Naive thymus-derived CD4-positive, alpha-beta T cell (primary cell): ENCODE data around the gene RBMS3. TPM values are rescaled to one million over a fixed set of nuclear protein-coding genes. Genes with fewer than 3 reads are reported as not detected.

Source experiments
- ATAC-seq: fragments of 150-1000 bp; cut with Tn5 transposase; 2 replicates; pipeline ENCODE4 v1.10.0; 2021; ENCODE audit warnings: mild to moderate bottlenecking, moderate library complexity
- CTCF ChIA-PET: fragments of 350-600 bp; sonication (Branson Sonifier 250); formaldehyde crosslinking; loops from one replicate; lab custom pipeline; 2021; ENCODE audit warnings: antibody characterized with exemption; lab: Charles Lee
- POLR2A ChIA-PET: fragments of 350-600 bp; sonication (Branson Sonifier 250); formaldehyde crosslinking; loops from one replicate; lab custom pipeline; 2021; ENCODE audit warnings: antibody characterized with exemption, inconsistent platforms; lab: Charles Lee
- DNase-seq, 9 donors: peaks; one replicate each; pipeline versions ENCODE4 v3.0.0 to v3.0.0-alpha.2; 2020 to 2022; ENCODE audit warnings: mixed read lengths in 1 of 9
- H3K27ac ChIP-seq: one replicate; pipeline ENCODE4 v1.7.0; 2013; ENCODE audit warnings: mild to moderate bottlenecking, low read depth, low read length, moderate library complexity
- H3K27me3 ChIP-seq, 2 donors: one replicate each; pipeline ENCODE4 v1.7.0; 2013; ENCODE audit warnings: low read length in 2 of 2, mild to moderate bottlenecking in 2 of 2, moderate library complexity in 2 of 2; ENCODE audit not compliant: control insufficient read depth in 2 of 2, insufficient read depth in 2 of 2
- H3K36me3 ChIP-seq, 3 experiments: 1 replicate in 2 of 3; 2 replicates in 1 of 3; pipeline ENCODE4 v1.7.0; 2013; ENCODE audit warnings: low read length in 3 of 3, mild to moderate bottlenecking in 3 of 3, moderate library complexity in 1 of 3; ENCODE audit not compliant: insufficient read depth in 3 of 3, control insufficient read depth in 2 of 3
- H3K4me1 ChIP-seq, 2 donors: one replicate each; pipeline ENCODE4 v1.7.0; 2013; ENCODE audit warnings: low read length in 2 of 2, mild to moderate bottlenecking in 2 of 2, moderate library complexity in 1 of 2; ENCODE audit not compliant: control insufficient read depth in 2 of 2, insufficient read depth in 2 of 2
- H3K4me3 ChIP-seq: 2 replicates; pipeline ENCODE4 v1.7.0; 2013; ENCODE audit warnings: mild to moderate bottlenecking, low read length
- H3K9me3 ChIP-seq, 3 experiments: 1 replicate in 2 of 3; 2 replicates in 1 of 3; pipeline ENCODE4 v1.7.0; 2013; ENCODE audit warnings: low read length in 3 of 3; ENCODE audit not compliant: control insufficient read depth in 2 of 3
- H3K27ac Mint-ChIP-seq, 9 donors: one replicate each; pipeline ENCODE4 v1.8.0; 2020 to 2022; ENCODE audit warnings: mixed read lengths in 9 of 9, mild to moderate bottlenecking in 8 of 9, moderate library complexity in 5 of 9, inconsistent platforms in 2 of 9
- H3K27me3 Mint-ChIP-seq, 5 donors: one replicate each; pipeline ENCODE4 v1.8.0; 2021 to 2022; ENCODE audit warnings: mixed read lengths in 5 of 5, mild to moderate bottlenecking in 1 of 5
- H3K36me3 Mint-ChIP-seq, 5 donors: one replicate each; pipeline ENCODE4 v1.8.0; 2020 to 2022; ENCODE audit warnings: mixed read lengths in 5 of 5, mild to moderate bottlenecking in 3 of 5, inconsistent platforms in 1 of 5
- H3K4me1 Mint-ChIP-seq, 7 donors: one replicate each; pipeline ENCODE4 v1.8.0; 2020 to 2022; ENCODE audit warnings: mixed read lengths in 7 of 7, mild to moderate bottlenecking in 3 of 7, inconsistent platforms in 1 of 7
- H3K4me3 Mint-ChIP-seq, 10 donors: one replicate each; pipeline ENCODE4 v1.8.0; 2020 to 2022; ENCODE audit warnings: mild to moderate bottlenecking in 10 of 10, mixed read lengths in 10 of 10, moderate library complexity in 6 of 10, inconsistent platforms in 2 of 10
- H3K9me3 Mint-ChIP-seq, 11 donors: one replicate each; pipeline ENCODE4 v1.8.0; 2020 to 2022; ENCODE audit warnings: mixed read lengths in 11 of 11, mild to moderate bottlenecking in 4 of 11, inconsistent platforms in 1 of 11, moderate library complexity in 1 of 11
- intact Hi-C, 2 donors: fragments of 100-400 bp; cut with micrococcal nuclease; formaldehyde crosslinking; loops; one replicate each; pipeline ENCODE4 v1.15.1; 2023
- polyA plus RNA-seq, 2 donors: library from polyadenylated mRNA; unstranded; fragments of 300-500 nt; fragmentation: Illumina TruSeq; gene quantifications; one replicate each; pipeline ENCODE4 v1.2.3, GENCODE V29; 2021
- total RNA-seq, 6 experiments: library from RNA in 5 of 6; stranded (reverse) in 5 of 6; gene quantifications; 1 replicate in 5 of 6; 2 replicates in 1 of 6; pipeline ENCODE4 v1.2.3 and lab custom pipeline; 2021 to 2026

Gene RBMS3
- total and polyA plus RNA-seq, 7 experiments from 2014 or later = 0.15 to 4.9 (median 0.49) TPM

GRCh38 chr3:29478611-29479010, 197.7 kb downstream of the RBMS3 start:
- Mint-ChIP-seq H3K4me3 (no peak overlapping the region), H3K27ac (no peak overlapping the region), H3K4me1 (no peaks in the 10 kb centered on the region), H3K27me3 (peaks cover 0 to 5% (median 0%) of the 10 kb centered on the region in 5 donors), H3K36me3 (no peaks in the 10 kb centered on the region), H3K9me3 (no peaks in the 10 kb centered on the region)
- Histone ChIP-seq H3K4me1 (no peaks in the 10 kb centered on the region), H3K9me3 (no peaks in the 10 kb centered on the region), H3K27ac (no peak overlapping the region), H3K4me3 (no peak overlapping the region), H3K36me3 (no peaks in the 10 kb centered on the region), H3K27me3 (no peaks in the 10 kb centered on the region)
- DNase-seq (no peak), ATAC-seq (no peak)
- CTCF ChIA-PET = no interaction called here
- POLR2A ChIA-PET = no interaction called here
- intact Hi-C loops = no loop called here

GRCh38 chr3:29481249-29481648, 200.4 kb downstream of the RBMS3 start:
- H3K9me3 Mint-ChIP-seq = no peaks in the 10 kb centered on the region
- Histone ChIP-seq H3K27ac (no peak overlapping the region), H3K36me3 (no peaks in the 10 kb centered on the region), H3K27me3 (no peaks in the 10 kb centered on the region), H3K4me1 (no peaks in the 10 kb centered on the region), H3K4me3 (no peak overlapping the region), H3K9me3 (no peaks in the 10 kb centered on the region)
- DNase-seq (no peak), ATAC-seq (no peak)
- no peak overlapping the region for H3K27ac Mint-ChIP-seq
- no peaks in the 10 kb centered on the region for H3K27me3 Mint-ChIP-seq
- no peaks in the 10 kb centered on the region for H3K36me3 Mint-ChIP-seq
- H3K4me1 Mint-ChIP-seq = no peaks in the 10 kb centered on the region
- CTCF ChIA-PET = no interaction called here
- intact Hi-C loops = no loop called here
- POLR2A ChIA-PET = no interaction called here
- H3K4me3 Mint-ChIP-seq = no peak overlapping the region

- ChIA-PET POLR2A (no interaction called here), CTCF (no interaction called here)
- Mint-ChIP-seq H3K4me1 (no peaks in the 10 kb centered on the region), H3K4me3 (no peak overlapping the region), H3K27me3 (peaks cover 0 to 3% (median 0%) of the 10 kb centered on the region in 5 donors), H3K36me3 (no peaks in the 10 kb centered on the region), H3K9me3 (no peaks in the 10 kb centered on the region), H3K27ac (no peak overlapping the region)
- ATAC-seq (no peak), DNase-seq (no peak)
- Histone ChIP-seq H3K4me1 (no peaks in the 10 kb centered on the region), H3K4me3 (no peak overlapping the region), H3K27me3 (no peaks in the 10 kb centered on the region), H3K36me3 (no peaks in the 10 kb centered on the region), H3K27ac (no peak overlapping the region), H3K9me3 (no peaks in the 10 kb centered on the region)
- intact Hi-C loops = no loop called here
Observed at GRCh38 chr3:29481969-29482767, 201.3 kb downstream of the RBMS3 start.

GRCh38 chr3:29484633-29485032, 203.8 kb downstream of the RBMS3 start:
- intact Hi-C loops = no loop called here
- no peak overlapping the region for H3K4me3 Mint-ChIP-seq
- H3K9me3 Mint-ChIP-seq = peaks cover 0 to 2% (median 0%) of the 10 kb centered on the region in 11 donors
- H3K4me1 Mint-ChIP-seq = no peaks in the 10 kb centered on the region
- no peaks in the 10 kb centered on the region for H3K36me3 Mint-ChIP-seq
- Histone ChIP-seq H3K9me3 (no peaks in the 10 kb centered on the region), H3K4me3 (no peak overlapping the region), H3K27me3 (no peaks in the 10 kb centered on the region), H3K4me1 (no peaks in the 10 kb centered on the region), H3K36me3 (no peaks in the 10 kb centered on the region), H3K27ac (no peak overlapping the region)
- H3K27ac Mint-ChIP-seq = no peak overlapping the region
- CTCF ChIA-PET = no interaction called here
- ATAC-seq (no peak), DNase-seq (no peak)
- H3K27me3 Mint-ChIP-seq = peaks cover 0 to 4% (median 0%) of the 10 kb centered on the region in 5 donors
- POLR2A ChIA-PET = no interaction called here

- no peaks in the 10 kb centered on the region for H3K4me1 ChIP-seq
- no peak overlapping the region for H3K27ac ChIP-seq
- no peak for ATAC-seq
- no peak for DNase-seq
- no peak overlapping the region for H3K4me3 ChIP-seq
- no peaks in the 10 kb centered on the region for H3K9me3 ChIP-seq
- no peak overlapping the region for H3K4me3 Mint-ChIP-seq
- intact Hi-C loops = no loop called here
- H3K27ac Mint-ChIP-seq = no peak overlapping the region
- ChIA-PET CTCF (no interaction called here), POLR2A (no interaction called here)
- no peaks in the 10 kb centered on the region for H3K4me1 Mint-ChIP-seq
- H3K36me3 ChIP-seq = no peaks in the 10 kb centered on the region
- peaks cover 0 to 6% (median 2%) of the 10 kb centered on the region in 11 donors for H3K9me3 Mint-ChIP-seq
- H3K36me3 Mint-ChIP-seq = no peaks in the 10 kb centered on the region
- H3K27me3 ChIP-seq = no peaks in the 10 kb centered on the region
- H3K27me3 Mint-ChIP-seq = peaks cover 0 to 4% (median 0%) of the 10 kb centered on the region in 5 donors
Observed at GRCh38 chr3:29486096-29486495, 205.2 kb downstream of the RBMS3 start.

GRCh38 chr3:29486917-29487316, 206.0 kb downstream of the RBMS3 start:
- H3K4me3 ChIP-seq = no peak overlapping the region
- ATAC-seq = no peak
- H3K27me3 ChIP-seq = no peaks in the 10 kb centered on the region
- no peak overlapping the region for H3K27ac ChIP-seq
- DNase-seq = no peak
- no peaks in the 10 kb centered on the region for H3K9me3 ChIP-seq
- H3K4me1 ChIP-seq = no peaks in the 10 kb centered on the region
- intact Hi-C loops = no loop called here
- Mint-ChIP-seq H3K9me3 (peaks cover 0 to 10% (median 2%) of the 10 kb centered on the region in 11 donors), H3K4me1 (no peaks in the 10 kb centered on the region), H3K4me3 (no peak overlapping the region), H3K27ac (no peak overlapping the region), H3K27me3 (peaks cover 0 to 4% (median 0%) of the 10 kb centered on the region in 5 donors), H3K36me3 (no peaks in the 10 kb centered on the region)
- POLR2A ChIA-PET = no interaction called here
- H3K36me3 ChIP-seq = no peaks in the 10 kb centered on the region
- CTCF ChIA-PET = interaction anchor here (0.7 kb wide), 1 partner anchor 17 kb away, joined by 3 read pairs; no protein-coding TSS in a partner anchor

- no peak overlapping the region for H3K4me3 ChIP-seq
- no peak overlapping the region for H3K27ac ChIP-seq
- DNase-seq = no peak
- H3K4me1 Mint-ChIP-seq = no peaks in the 10 kb centered on the region
- H3K27ac Mint-ChIP-seq = no peak overlapping the region
- H3K9me3 Mint-ChIP-seq = peaks cover 0 to 10% (median 2%) of the 10 kb centered on the region in 11 donors
- no peaks in the 10 kb centered on the region for H3K4me1 ChIP-seq
- H3K27me3 Mint-ChIP-seq = peaks cover 0 to 4% (median 0%) of the 10 kb centered on the region in 5 donors
- H3K36me3 ChIP-seq = no peaks in the 10 kb centered on the region
- H3K27me3 ChIP-seq = no peaks in the 10 kb centered on the region
- H3K36me3 Mint-ChIP-seq = no peaks in the 10 kb centered on the region
- POLR2A ChIA-PET = no interaction called here
- no peak for ATAC-seq
- CTCF ChIA-PET = no interaction called here
- intact Hi-C loops = no loop called here
- H3K4me3 Mint-ChIP-seq = no peak overlapping the region
- H3K9me3 ChIP-seq = no peaks in the 10 kb centered on the region
Observed at GRCh38 chr3:29488922-29489321, 208.1 kb downstream of the RBMS3 start.
